Spleen (tissue), 11 donors: ENCODE data around the gene MIAT. TPM values are rescaled to one million over a fixed set of nuclear protein-coding genes. Genes with fewer than 3 reads are reported as not detected.

ENCODE experiments used
- DNase-seq: peaks from one replicate; pipeline ENCODE4 v3.0.0-alpha.2; 2020
- H3K27ac ChIP-seq, 8 donors: fragments of 200-600 bp; sonication (generic) in 7 of 8; 1 replicate in 4 of 8; 2 replicates in 4 of 8; pipeline versions ENCODE4 v1.5.0 to v1.8.0; 2016 to 2021; ENCODE audit warnings: inconsistent platforms in 4 of 8, mild to moderate bottlenecking in 4 of 8, moderate library complexity in 1 of 8
- H3K27me3 ChIP-seq, 7 donors: fragments of 200-600 bp; sonication (generic) in 6 of 7; replicated peaks in 1 of 7; 1 replicate in 4 of 7; 2 replicates in 3 of 7; pipeline versions ENCODE4 v1.5.0 to v1.8.0; 2016 to 2021; ENCODE audit warnings: inconsistent platforms in 3 of 7, mild to moderate bottlenecking in 1 of 7
- H3K36me3 ChIP-seq, 6 donors: fragments of 200-600 bp; sonication (generic) in 5 of 6; 1 replicate in 4 of 6; 2 replicates in 2 of 6; pipeline versions ENCODE4 v1.5.0 to v1.8.0; 2016 to 2021; ENCODE audit warnings: inconsistent platforms in 2 of 6
- H3K4me1 ChIP-seq, 6 donors: fragments of 200-600 bp; sonication (generic) in 5 of 6; 1 replicate in 3 of 6; 2 replicates in 3 of 6; pipeline versions ENCODE4 v1.5.0 to v1.8.0; 2016 to 2021; ENCODE audit warnings: inconsistent platforms in 3 of 6
- H3K4me3 ChIP-seq, 8 donors: fragments of 200-600 bp; sonication (generic) in 7 of 8; 1 replicate in 4 of 8; 2 replicates in 4 of 8; pipeline versions ENCODE4 v1.5.0 to v1.8.0; 2016 to 2021; ENCODE audit warnings: inconsistent platforms in 4 of 8, mild to moderate bottlenecking in 4 of 8, moderate library complexity in 2 of 8
- H3K9me3 ChIP-seq, 8 donors: fragments of 200-600 bp; sonication (generic) in 7 of 8; 1 replicate in 4 of 8; 2 replicates in 4 of 8; pipeline versions ENCODE4 v1.5.0 to v1.8.0; 2016 to 2021; ENCODE audit warnings: inconsistent platforms in 4 of 8
- CTCF ChIP-seq, 11 experiments: fragments of 200-600 bp in 7 of 11; fragments of 450-650 bp in 4 of 11; sonication (generic) in 4 of 11; IDR thresholded peaks in 8 of 11; conservative IDR thresholded peaks in 3 of 11; 1 replicate in 7 of 11; 2 replicates in 4 of 11; pipeline versions ENCODE4 v1.4.0 to v1.8.0; 2016 to 2021; ENCODE audit warnings: antibody characterized with exemption in 11 of 11, inconsistent platforms in 4 of 11, mild to moderate bottlenecking in 1 of 11
- POLR2A ChIP-seq, 3 donors: fragments of 450-650 bp; IDR thresholded peaks; one replicate each; pipeline ENCODE4 v1.5.1; 2017; ENCODE audit warnings: antibody characterized with exemption in 3 of 3, mild to moderate bottlenecking in 1 of 3
- POLR2AphosphoS5 ChIP-seq, 3 donors: sonication (generic); formaldehyde crosslinking; IDR thresholded peaks; one replicate each; pipeline ENCODE4 v1.5.1; 2017; ENCODE audit warnings: antibody characterized with exemption in 3 of 3
- WGBS, 5 donors: extraction: QIAGEN DNeasy Blood & Tissue Kit in 3 of 5; methylation state at CpG; one replicate each; pipeline versions ENCODE4 v1.1.5 to v1.1.7; 2013 to 2018; 5-methylcytosine and 5-hydroxymethylcytosine counted together
- intact Hi-C: fragments of 100-400 bp; cut with DNase I; formaldehyde crosslinking; loops from one replicate; pipeline ENCODE4 v1.15.0; 2023; ENCODE audit warnings: low total_unique reads
- polyA plus RNA-seq, 3 donors: library from polyadenylated mRNA; stranded (reverse); fragments of 200-250 nt; gene quantifications; one replicate each; pipeline ENCODE4 v1.2.1, GENCODE V29; 2013
- total RNA-seq, 7 donors: library from RNA; depleted of rRNA in 3 of 7; stranded (reverse); fragments of >200 nt in 3 of 7; fragmentation: NEBNext Ultra II Directional in 4 of 7; extraction: Animal tissue kit (Norgen Biotek cat#: 25700) in 4 of 7; gene quantifications; one replicate each; pipeline versions ENCODE4 v1.1.0 to v1.2.1, GENCODE V29; 2016 to 2021
- donor health status: healthy with polysubstance abuse.
- donor health status: DM: no; HTN: no; CAD: no; lungs with moderate emphysema.
- donor health status: DM: no; HTN: no; CAD: no.
- donor health status: Bipolar disorder and iron deficiency.
- donor health status: healthy.
- donor health status: DM: no; HTN: no; CAD: no.
- donor health status: DM: yes; HTN: yes; CAD: no.

The MIAT gene
- total and polyA plus RNA-seq, 10 donors: 0.77 to 62.4 (median 19.5) TPM

DNA sequence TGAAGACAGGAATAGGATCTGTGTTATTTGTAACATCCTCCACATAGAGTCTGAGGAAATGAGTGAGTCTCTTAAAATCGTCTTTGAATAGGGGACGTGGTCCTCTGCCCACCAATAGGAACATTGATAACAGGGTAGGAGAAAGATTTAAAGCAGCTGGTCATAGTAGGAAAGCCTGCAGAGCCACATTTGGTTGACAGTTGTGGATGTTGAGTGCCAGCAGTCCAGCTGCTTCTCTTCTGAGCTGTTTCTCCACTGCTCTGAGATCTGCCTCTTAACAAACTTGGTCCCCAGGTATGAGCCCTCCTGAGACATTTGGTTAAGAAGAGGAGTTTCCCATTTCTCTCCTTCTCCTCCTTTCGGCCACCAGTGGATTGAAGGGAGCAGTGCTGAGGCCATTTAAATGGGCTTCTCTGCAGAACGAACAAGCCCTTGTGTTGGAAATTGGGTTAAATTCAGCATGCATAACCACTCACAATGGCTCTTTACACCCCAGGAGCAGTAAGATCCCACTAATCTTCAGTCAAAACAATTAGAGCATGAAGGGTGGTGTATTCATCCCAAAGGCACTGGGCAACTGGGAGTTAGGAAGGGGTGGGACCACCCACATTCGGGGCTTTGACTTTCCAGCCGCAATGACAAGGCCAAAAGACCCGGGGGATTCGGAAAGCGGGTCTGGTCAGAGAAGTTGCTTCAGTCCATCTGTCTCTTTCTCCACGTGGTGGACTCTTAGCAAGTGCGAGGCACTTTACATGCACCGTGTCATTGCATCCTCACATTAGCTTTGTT is 32.3 kb downstream of the MIAT start:
- Histone ChIP-seq H3K4me3 (no peak overlapping the region), H3K9me3 (peaks cover 0 to 5% (median 1%) of the 10 kb centered on the region in 8 donors), H3K4me1 (peaks cover 0 to 27% (median 13%) of the 10 kb centered on the region in 6 donors), H3K27ac (no peak overlapping the region), H3K27me3 (no peaks in the 10 kb centered on the region), H3K36me3 (peaks cover 0 to 54% (median 10%) of the 10 kb centered on the region in 6 donors)
- intact Hi-C loops: no loop called here
- 81 to 87% (median 82%) methylated on average over 12 of the region's 12 CpGs for WGBS, 5 donors
- no peak for DNase-seq
- TF ChIP-seq CTCF (IDR thresholded peaks at IDR 0.05 in 8 of 11, conservative IDR thresholded peaks at IDR 0.05 in 3 of 11): no peak
- no peak for TF ChIP-seq POLR2AphosphoS5 (IDR thresholded peaks at IDR 0.05)
- no peak for TF ChIP-seq POLR2A (IDR thresholded peaks at IDR 0.05)

DNA sequence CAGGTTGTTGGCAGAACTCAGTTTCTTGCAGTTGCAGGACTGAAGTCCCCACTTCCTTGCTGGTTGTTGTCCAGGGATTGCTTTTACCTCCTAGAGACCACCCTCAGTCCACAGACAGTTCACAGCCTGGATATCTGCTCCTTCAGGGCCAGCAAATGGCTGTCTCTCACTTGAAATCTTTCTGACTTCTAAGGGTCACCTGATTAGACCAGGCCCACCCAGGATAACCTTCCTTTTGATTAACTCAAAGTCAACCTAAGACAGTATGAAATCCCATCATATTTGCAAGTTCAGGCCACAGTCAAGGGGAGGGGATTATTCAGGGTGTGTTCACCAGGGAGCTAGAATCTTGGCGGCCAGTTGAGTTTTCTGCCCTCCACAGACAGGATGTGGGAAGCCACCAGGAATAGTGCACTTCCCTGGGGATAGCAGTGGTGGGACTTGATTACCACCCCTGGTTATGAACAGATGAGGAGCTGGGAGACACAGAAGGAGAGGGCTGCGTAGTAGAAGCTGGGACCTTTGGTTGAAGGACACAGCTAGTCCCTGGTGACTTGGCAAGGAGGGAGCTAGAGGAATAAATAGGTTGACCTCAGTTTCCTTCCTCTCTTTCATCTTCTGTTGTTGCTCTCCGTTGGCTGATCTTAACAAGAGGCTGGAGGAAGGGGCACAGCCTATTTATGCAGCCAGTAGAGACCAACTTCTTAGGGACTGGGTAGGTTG is 33.4 kb downstream of the MIAT start:
- TF ChIP-seq CTCF (IDR thresholded peaks at IDR 0.05 in 8 of 11, conservative IDR thresholded peaks at IDR 0.05 in 3 of 11) (no peak), POLR2A (IDR thresholded peaks at IDR 0.05) (no peak), POLR2AphosphoS5 (IDR thresholded peaks at IDR 0.05) (no peak)
- peaks cover 0 to 8% (median 2%) of the 10 kb centered on the region in 8 donors for H3K9me3 ChIP-seq
- 20 to 29% (median 24%) methylated on average over 3 of the region's 3 CpGs for WGBS, 5 donors
- no peak overlapping the region for H3K4me3 ChIP-seq
- peaks cover 0 to 54% (median 12%) of the 10 kb centered on the region in 6 donors for H3K36me3 ChIP-seq
- DNase-seq: no peak
- intact Hi-C loops: no loop called here
- no peak overlapping the region for H3K27ac ChIP-seq
- peaks cover 0 to 26% (median 12%) of the 10 kb centered on the region in 6 donors for H3K4me1 ChIP-seq
- H3K27me3 ChIP-seq: no peaks in the 10 kb centered on the region

DNA sequence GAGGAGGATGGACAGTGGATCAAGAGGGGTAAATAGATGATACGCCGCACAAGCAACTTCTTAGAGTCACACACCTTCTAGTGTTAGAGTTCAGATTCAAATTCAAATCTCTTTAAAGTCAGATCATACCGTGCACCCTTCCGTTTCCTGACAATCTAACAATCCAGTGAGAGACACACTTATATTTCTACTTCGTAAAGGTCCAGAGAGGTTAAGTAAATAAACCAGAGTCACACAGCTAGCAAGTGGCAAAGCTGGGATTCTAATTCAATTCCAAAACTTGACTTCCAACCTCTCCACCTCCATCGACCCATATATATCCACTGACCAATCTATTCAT is 34.0 kb downstream of the MIAT start:
- TF ChIP-seq POLR2A (IDR thresholded peaks at IDR 0.05) (no peak), CTCF (IDR thresholded peaks at IDR 0.05 in 8 of 11, conservative IDR thresholded peaks at IDR 0.05 in 3 of 11) (no peak), POLR2AphosphoS5 (IDR thresholded peaks at IDR 0.05) (no peak)
- Histone ChIP-seq H3K4me3 (no peak overlapping the region), H3K9me3 (peaks cover 0 to 8% (median 2%) of the 10 kb centered on the region in 8 donors), H3K4me1 (peaks cover 0 to 26% (median 10%) of the 10 kb centered on the region in 6 donors), H3K27me3 (no peaks in the 10 kb centered on the region), H3K36me3 (peaks cover 0 to 54% (median 12%) of the 10 kb centered on the region in 6 donors), H3K27ac (no peak overlapping the region)
- WGBS, 5 donors: 67 to 84% (median 74%) methylated on average over 6 of the region's 6 CpGs
- no peak for DNase-seq
- intact Hi-C loops: no loop called here

- Histone ChIP-seq H3K4me3 (no peak overlapping the region), H3K27ac (no peak overlapping the region), H3K9me3 (peaks cover 0 to 8% (median 2%) of the 10 kb centered on the region in 8 donors), H3K27me3 (no peaks in the 10 kb centered on the region), H3K36me3 (peaks cover 0 to 60% (median 12%) of the 10 kb centered on the region in 6 donors), H3K4me1 (peaks cover 0 to 26% (median 10%) of the 10 kb centered on the region in 6 donors)
- intact Hi-C loops: no loop called here
- TF ChIP-seq POLR2AphosphoS5 (IDR thresholded peaks at IDR 0.05) (no peak), CTCF (IDR thresholded peaks at IDR 0.05 in 8 of 11, conservative IDR thresholded peaks at IDR 0.05 in 3 of 11) (no peak), POLR2A (IDR thresholded peaks at IDR 0.05) (no peak)
- no peak for DNase-seq
- 86 to 98% (median 94%) methylated on average over 3 of the region's 3 CpGs for WGBS, 5 donors
Observed at GRCh38 chr22:26692215-26692614, 34.8 kb downstream of the MIAT start.
